Measurements from ENCODE around the gene CBX2.

DNA sequence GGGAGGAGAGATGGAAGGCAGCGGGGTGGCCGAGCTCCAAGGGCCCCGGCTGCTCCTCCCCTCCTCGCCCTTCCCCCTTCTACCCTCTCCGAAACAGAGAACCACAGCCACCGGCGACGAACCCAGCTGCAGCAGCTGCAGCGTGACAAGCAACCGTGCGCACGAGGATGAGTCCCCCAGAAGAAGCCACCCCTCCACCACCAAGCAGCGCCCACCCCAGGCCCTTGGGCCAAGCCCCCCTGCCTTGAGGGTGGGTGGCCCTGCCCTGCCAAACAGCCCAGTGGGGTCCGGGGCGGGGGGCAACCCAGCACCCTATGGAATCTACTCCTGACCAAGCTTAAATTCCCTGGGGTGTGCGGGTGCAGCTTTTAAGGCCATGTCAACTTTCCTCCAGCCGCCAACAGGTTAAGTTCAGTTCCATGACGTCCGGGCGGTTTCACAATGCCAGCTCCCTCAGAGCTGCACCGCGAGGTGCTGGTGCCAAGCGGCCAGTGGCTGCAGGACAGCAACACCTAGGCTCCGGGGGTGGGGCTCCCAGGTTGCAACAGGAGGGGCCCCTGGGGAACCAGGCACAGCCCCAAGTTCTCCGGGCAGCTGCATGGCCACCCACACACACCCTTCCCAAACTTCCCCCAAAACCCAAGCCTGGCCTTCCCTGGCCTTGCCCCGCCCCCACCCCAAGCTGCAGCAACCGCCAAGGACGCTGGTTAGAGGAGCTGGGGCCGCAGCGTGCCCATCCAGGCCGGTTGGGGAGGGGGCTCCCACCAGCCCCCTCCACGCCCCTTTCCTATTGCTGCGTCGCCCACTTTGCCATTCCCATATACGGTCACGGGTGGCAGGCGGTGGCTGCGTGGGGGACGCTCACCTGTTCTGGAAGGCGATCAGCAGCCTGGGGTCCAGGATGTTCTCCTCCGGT, 59.3 kb downstream of the CBX2 start:
- TF ChIP-seq, protein P1, sequence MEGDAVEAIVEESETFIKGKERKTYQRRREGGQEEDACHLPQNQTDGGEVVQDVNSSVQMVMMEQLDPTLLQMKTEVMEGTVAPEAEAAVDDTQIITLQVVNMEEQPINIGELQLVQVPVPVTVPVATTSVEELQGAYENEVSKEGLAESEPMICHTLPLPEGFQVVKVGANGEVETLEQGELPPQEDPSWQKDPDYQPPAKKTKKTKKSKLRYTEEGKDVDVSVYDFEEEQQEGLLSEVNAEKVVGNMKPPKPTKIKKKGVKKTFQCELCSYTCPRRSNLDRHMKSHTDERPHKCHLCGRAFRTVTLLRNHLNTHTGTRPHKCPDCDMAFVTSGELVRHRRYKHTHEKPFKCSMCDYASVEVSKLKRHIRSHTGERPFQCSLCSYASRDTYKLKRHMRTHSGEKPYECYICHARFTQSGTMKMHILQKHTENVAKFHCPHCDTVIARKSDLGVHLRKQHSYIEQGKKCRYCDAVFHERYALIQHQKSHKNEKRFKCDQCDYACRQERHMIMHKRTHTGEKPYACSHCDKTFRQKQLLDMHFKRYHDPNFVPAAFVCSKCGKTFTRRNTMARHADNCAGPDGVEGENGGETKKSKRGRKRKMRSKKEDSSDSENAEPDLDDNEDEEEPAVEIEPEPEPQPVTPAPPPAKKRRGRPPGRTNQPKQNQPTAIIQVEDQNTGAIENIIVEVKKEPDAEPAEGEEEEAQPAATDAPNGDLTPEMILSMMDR (IDR thresholded peaks at IDR 0.05 in 2 of 3, conservative IDR thresholded peaks at IDR 0.05 in 1 of 3; ENCODE audit: borderline replicate concordance in 1 of 3, insufficient read depth in 1 of 3, low read depth in 2 of 3, low read length in 2 of 3): 0 out of 6 replicates have a peak, but pooled peaks of 1 of the 3 experiments have one; percentile 32
- peak; percentile 66 for TF ChIP-seq POLR2AphosphoS5 (IDR thresholded peaks at IDR 0.05; ENCODE audit: low read depth, low read length)
- TF ChIP-seq YY1 (IDR thresholded peaks at IDR 0.05; ENCODE audit: extremely low read depth, insufficient replicate concordance, low read depth, low read length): no peak
- TF ChIP-seq CEBPB (IDR thresholded peaks at IDR 0.05; ENCODE audit: low read depth): peak; percentile 96
- no peak for TF ChIP-seq POLR2A (IDR thresholded peaks at IDR 0.05; ENCODE audit: borderline replicate concordance, extremely low read depth, insufficient read depth, insufficient read length)
